HG02938 (cell line): ENCODE results near the gene CDKAL1.
"Not testable (repeated sequence)": the region's sequence is repeated elsewhere in the genome, so short reads cannot be mapped to it uniquely, and the experiment has no call there.

ENCODE experiments used
- ATAC-seq: cut with Tn5 transposase; IDR thresholded peaks from one replicate; pipeline ENCODE4 v1.9.1; 2021; ENCODE audit warnings: mild to moderate bottlenecking, moderate library complexity; ENCODE audit not compliant: unreplicated experiment

Gene CDKAL1

DNA sequence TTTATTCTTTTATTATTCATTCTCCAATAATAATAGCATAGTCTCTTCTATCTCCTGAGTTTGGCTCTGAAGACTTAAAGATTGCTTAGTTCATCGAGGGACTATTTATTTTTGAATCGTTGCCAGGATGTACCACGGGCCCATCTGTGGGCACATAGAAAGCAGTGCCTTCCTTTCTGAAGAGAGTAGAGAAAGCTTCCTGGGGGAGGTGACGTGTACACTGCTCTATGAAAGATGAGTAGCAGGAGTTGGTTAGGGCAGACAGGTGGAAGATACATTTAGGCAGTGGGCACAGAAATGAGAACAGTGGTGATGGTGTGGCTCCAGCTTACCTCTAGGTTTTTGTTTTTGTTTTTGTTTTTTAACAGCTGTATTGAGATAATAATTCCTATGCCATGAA, 98.4 kb downstream of the CDKAL1 start:
- no peak for ATAC-seq

GRCh38 chr6:20633566-20634340, 99.5 kb downstream of the CDKAL1 start:
- ATAC-seq = no peak

- ATAC-seq = no peak
Measured at GRCh38 chr6:20639161-20639560, 104.9 kb downstream of the CDKAL1 start.

GRCh38 chr6:20640181-20640580, 105.9 kb downstream of the CDKAL1 start:
- no peak for ATAC-seq

DNA sequence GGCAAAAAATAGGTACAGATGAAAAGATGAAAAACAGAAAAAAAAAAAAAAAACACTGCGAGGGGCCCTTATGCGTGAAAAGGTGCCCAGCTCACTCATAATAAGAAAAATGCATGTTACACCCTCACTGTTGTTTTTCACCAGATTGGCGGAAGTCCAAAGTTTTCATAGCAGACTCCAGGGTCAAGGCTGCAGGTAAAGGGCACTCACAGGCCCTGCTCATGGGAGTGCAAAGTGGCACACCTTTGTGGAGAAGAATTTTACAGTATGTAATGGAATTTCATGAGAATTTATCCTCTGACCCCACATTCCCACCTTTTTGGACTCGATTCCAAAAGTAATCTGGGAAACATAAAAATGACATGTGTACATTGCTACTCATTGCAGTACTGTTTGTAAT, 108.2 kb downstream of the CDKAL1 start:
- ATAC-seq = no peak

DNA sequence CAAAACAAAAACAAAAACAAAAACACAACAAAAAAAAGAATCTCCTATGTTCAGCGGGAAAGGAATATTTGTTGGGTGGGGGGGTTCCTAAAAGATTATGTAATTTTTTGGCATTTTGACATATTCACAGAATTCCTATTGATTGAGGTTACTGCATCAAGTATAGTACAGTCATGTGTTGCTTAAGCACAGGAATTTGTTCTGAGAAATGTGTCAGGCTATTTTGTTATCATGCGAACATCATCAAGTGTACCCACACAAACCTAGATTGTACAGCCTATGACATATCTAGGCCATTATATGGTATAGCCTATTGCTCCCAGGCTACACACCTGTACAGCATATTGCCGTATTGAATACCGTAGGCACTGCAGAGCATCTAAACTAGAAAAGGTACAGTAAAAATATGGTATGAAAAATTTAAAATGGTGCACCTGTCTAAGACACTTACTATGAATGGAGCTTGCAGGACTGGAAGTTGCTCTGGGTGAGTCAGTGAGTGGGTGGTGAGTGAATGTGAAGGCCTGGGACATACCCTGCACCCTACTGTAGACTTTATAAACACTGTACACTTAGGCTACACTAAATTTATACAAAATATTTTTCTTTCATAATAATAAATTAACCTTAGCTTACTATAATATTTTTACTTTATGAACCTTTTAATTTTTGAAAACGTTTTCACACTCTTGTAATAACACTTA, 110.6 kb downstream of the CDKAL1 start:
- no peak for ATAC-seq

- ATAC-seq = not testable (repeated sequence)
Measured at GRCh38 chr6:20645572-20645971, 111.3 kb downstream of the CDKAL1 start.

- ATAC-seq = no peak
Measured at GRCh38 chr6:20647585-20647984, 113.3 kb downstream of the CDKAL1 start.

DNA sequence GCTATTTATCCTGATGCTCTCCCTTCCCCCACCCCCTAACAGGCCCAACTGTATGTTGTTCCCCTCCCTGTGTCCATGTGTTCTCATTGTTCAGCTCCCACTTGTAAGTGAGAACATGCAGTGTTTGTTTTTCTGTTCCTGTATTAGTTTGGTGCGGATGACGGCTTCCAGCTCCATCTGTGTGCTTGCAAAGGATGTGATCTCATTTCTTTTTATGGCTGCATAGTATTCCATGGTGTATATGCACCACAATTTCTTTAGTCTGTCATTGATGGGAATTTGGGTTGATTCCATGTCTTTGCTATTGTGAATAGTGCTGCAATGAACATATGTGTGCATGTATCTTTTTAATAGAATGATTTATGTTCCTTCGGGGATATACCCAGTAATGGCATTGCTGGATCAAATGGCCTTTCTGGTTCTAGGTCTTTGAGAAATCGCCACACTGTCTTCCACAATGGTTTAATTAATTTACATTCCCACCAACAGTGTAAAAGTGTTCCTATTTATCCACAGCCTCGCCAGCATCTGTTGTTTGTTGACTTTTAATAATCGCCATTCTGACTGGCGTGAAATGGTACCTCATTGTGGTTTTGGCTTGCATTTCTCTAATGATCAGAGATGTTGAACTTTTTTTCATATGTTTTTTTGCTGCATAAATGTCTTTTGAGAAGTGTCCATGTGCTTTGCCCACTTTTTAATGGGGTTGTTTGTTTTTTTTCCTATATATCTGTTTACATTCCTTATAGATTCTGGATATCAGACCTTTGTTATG, 115.6 kb downstream of the CDKAL1 start:
- not testable (repeated sequence) for ATAC-seq

DNA sequence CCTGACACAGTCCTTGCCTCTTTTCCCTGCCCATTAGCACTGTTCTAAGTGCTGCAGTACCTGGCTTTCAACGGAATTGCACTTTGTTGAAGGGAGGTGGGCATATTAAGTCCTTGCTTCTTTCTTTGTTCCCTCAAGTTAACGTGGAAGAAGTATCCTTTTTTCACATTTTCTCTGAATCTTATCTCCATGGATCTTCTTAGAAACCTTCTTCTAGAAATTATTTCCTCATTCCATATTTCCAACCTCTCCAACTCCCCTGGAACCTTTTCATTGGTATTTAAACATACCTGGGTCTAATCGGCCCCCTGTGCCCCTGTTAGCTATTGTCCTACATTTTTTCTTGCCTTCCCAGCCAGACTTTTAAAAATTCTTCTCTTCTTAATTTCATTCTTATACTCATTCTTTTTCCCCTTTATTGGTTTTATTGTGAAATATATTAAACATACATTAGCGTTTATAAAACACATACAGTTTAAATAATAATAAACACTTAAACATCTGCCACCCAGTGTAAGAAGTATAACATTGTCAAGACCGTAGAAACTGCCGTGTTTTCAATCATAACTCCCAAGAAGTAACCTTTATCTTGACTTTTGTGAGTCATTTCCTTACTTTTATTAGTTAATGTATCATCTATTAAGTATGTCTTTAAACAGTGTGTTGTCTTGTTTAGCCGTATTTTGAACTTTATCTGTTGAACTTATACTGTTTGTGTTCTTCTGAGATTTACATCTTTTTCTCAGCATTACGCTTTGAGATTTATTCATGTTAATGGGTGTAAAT, 118.2 kb downstream of the CDKAL1 start:
- ATAC-seq = no peak

- ATAC-seq = no peak
Measured at GRCh38 chr6:20653085-20653479, 118.8 kb downstream of the CDKAL1 start.

DNA sequence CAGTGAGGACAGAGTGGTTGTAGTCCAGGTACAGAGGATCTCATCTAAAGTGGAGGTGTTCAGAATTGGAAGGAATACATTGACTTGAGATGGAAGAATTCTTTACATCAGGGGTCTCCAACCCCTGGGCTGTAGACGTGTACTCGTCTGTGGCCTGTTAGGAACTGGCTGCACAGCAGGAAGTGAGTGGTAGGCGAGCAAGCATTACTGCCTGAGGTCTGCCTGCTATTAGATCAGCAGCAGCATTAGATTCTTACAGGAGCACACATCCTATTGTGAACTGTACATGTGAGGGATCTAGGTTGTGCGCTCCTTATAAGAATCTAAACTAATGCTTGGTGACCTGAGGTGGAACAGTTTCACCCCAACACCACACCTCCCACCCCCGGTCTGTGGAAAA, 121.1 kb downstream of the CDKAL1 start:
- ATAC-seq = no peak

DNA sequence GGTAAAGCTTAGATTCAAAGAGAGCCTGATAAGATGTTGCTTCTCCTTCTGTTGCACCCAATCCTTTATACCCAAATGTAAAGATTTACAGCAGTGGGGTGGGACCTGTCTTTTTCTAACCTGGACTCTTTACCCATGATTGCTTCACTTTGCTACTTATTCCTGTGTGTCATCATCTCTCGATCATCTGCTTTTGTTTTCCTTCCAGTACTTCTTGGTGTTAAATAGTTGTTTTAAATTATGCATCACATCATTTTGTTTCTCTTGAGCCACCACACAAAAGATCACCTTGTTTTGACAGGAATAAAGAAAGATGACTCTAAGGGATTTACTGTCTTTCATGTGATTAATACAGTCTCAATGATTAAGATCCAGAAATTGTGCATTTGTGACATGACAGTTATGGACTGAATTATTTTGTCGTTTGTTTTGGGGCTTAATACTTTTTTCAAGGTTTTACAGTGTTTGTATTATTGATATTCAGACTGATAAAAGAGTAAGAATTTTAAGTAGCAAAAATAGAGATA, 123.1 kb downstream of the CDKAL1 start:
- no peak for ATAC-seq

DNA sequence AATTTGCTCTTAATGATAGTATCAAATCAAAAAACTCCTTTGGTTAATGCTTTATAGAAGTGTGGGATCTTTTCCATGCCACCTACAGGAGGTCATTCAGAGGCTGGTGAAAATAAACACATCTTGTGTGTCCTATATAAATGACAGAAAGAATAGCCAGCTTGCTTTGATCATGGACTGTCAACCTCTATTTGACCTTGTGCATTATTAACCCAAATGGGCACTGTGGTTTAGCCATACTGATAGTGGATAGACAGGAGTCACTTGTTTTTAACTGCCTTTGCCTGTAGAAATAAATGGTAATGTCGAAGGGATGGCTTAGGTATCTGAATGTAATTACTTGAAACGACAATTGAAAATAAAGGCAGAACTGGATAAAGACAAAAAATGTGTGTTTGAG, 123.8 kb downstream of the CDKAL1 start:
- ATAC-seq = no peak

DNA sequence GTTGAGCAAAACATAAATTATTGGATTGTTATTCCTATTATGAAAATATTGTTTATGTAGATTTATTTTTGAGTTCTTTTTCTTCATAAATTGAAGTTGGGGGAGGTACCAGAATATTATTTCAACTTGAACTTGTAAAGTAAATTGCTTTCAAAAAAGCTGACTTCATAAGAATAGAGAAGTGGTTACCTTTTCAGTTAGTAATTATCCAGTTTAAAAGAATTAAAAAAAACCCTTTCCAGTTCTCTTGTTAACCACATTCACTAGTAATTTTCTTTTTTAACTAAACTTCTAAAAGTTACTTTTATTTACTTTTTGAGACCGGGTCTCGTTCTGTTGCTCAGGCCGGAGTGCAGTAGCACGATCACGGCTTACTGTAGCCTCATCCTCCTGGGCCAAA, 124.3 kb downstream of the CDKAL1 start:
- no peak for ATAC-seq

- no peak for ATAC-seq
Measured at GRCh38 chr6:20660534-20660933, 126.3 kb downstream of the CDKAL1 start.

DNA sequence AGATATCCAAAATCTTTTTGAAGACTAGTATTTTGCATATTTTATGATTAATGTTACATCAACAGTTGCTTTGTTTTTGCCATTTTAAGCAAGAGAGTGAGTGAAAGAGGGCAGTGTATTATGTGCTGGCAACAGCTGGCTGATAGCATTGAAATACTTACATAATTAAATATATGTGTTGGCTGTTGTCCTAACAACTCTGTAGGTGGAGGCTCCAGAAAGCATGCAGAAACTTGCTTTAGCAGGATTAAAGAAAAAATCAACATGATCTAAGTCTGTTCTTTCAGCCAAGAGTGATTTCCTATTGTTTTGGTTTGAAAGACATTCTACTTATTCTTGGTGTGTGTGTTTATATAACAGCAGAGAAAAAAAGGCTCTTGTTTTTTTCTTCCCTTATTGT, 127.5 kb downstream of the CDKAL1 start:
- no peak for ATAC-seq

GRCh38 chr6:20664250-20664649, 130.0 kb downstream of the CDKAL1 start:
- no peak for ATAC-seq

DNA sequence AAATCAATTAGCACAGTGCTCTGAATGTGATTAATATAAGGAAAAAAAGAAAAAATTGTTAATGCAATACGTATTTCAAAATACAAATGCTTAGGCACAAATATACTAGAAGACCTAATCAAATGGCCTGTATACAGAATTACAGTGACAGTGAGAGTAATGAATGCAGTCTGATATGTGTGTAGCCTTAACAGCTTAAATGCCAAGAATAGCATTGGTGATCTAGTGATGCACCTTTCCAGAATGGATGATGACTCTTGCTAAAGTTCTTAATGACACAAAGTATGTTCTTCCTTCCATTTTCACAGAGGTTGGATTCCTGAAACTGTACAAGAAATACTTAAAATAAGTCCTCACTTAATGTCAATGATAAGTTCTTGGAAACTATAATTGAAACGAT, 131.0 kb downstream of the CDKAL1 start:
- no peak for ATAC-seq

DNA sequence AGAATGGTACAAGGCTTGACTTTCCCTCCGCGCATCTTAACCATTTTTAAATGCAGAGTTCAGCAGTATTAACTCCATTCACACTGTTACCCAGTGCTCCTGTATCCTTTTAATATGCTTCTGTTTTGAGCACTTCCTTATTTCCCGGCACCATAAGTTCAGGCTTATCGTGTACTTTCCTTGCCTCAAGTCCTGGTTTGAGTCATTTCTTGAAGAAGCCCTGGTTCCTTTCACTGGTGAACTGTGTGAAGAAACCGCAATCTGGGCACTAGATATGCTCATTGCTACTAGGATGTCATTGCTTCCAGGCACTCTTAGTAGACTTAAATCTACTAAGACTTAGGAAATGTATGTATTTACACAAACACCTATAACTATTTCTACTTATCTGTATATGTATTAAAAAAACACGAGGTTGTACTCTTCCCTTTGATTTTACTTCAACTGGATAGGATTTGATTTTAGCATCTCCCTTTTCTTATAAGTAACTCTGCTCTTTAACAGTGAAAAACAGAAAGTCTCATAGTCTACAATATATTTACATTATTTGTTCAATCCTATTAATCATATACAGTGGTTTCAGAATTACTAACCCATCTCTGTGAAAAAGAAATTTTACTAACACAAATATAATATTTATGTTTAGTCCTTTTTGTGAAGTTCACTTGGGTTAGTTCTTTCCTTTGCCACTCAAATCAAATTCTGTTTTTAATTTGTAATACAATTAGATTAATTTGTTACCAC, 135.5 kb downstream of the CDKAL1 start:
- peak; percentile 91 for ATAC-seq
